OCI-M2 (cell line): ENCODE data around the gene ENTPD3.
"Not testable (repeated sequence)": the region's sequence is repeated elsewhere in the genome, so short reads cannot be mapped to it uniquely, and the experiment has no call there.

Source experiments
- DNase-seq: peaks from one replicate; lab custom pipeline; 2025; ENCODE audit not compliant: unreplicated experiment; lab: John Stamatoyannopoulos, UW

Gene ENTPD3

GRCh38 chr3:40456940-40457823 lies 70.2 kb downstream of the ENTPD3 start, which contains the start of gene RPL14:
Gene RPL14, plus strand, starts transcription at chr3:40457339. Its CDS starts 133 bp downstream, at chr3:40457472.
- DNase-seq = peak; percentile 64

- DNase-seq = no peak
Observed at GRCh38 chr3:40458473-40458872, 71.5 kb downstream of the ENTPD3 start.

GRCh38 chr3:40460481-40460880 lies 73.5 kb downstream of the ENTPD3 start:
- not testable (repeated sequence) for DNase-seq

- no peak for DNase-seq
Observed at GRCh38 chr3:40461161-40461560, 74.2 kb downstream of the ENTPD3 start.

GRCh38 chr3:40462838-40463237 lies 75.9 kb downstream of the ENTPD3 start:
- DNase-seq = not testable (repeated sequence)

GRCh38 chr3:40463579-40463978 lies 76.6 kb downstream of the ENTPD3 start:
- DNase-seq = no peak

- no peak for DNase-seq
Observed at GRCh38 chr3:40464339-40465110, 77.5 kb downstream of the ENTPD3 start.

- no peak for DNase-seq
Observed at GRCh38 chr3:40465111-40465407, 78.1 kb downstream of the ENTPD3 start.

- DNase-seq = no peak
Observed at GRCh38 chr3:40465456-40465855, 78.5 kb downstream of the ENTPD3 start.

- DNase-seq = no peak
Observed at GRCh38 chr3:40468018-40468417, 81.0 kb downstream of the ENTPD3 start.

- no peak for DNase-seq
Observed at GRCh38 chr3:40470701-40471100, 83.7 kb downstream of the ENTPD3 start.

- peak; percentile 64 for DNase-seq
Observed at GRCh38 chr3:40476478-40477470, 89.8 kb downstream of the ENTPD3 start, which contains the start of gene ZNF619. Gene ZNF619, plus strand, starts transcription at chr3:40477122. Its CDS starts 858 bp downstream, at chr3:40477980.

- DNase-seq = no peak
Observed at GRCh38 chr3:40477666-40478065, 90.7 kb downstream of the ENTPD3 start.
